ENCODE data around the gene DOK7. TPM values are rescaled to one million over a fixed set of nuclear protein-coding genes. Genes with fewer than 3 reads are reported as not detected.

Gene DOK7
- total RNA-seq, 4 donors from 2014 or later = 0.26 to 0.45 TPM; not detected in 2

GRCh38 chr4:3445829-3446545, 17.1 kb upstream of the DOK7 start:
- no peaks in the 10 kb centered on the region for H3K36me3 ChIP-seq
- intact Hi-C loops (cut with DNase I) = no loop called here
- TF ChIP-seq CTCF (IDR thresholded peaks at IDR 0.05) (no peak), POLR2A (IDR thresholded peaks at IDR 0.05) (no peak)
- 93% methylated on average over 23 of the region's 34 CpGs; no CpG with 5 or more reads in 1 of the 2 donors for WGBS, 2 donors
- peaks cover 0 to 10% (median 0%) of the 10 kb centered on the region in 4 donors for H3K27me3 ChIP-seq
- no peak overlapping the region for H3K4me3 ChIP-seq
- no peaks in the 10 kb centered on the region for H3K9me3 ChIP-seq
- DNase-seq = no peak
- no peak overlapping the region for H3K27ac ChIP-seq
- H3K4me1 ChIP-seq = peaks cover 4 to 14% (median 6%) of the 10 kb centered on the region in 3 donors

- WGBS, 2 donors = 50% methylated on average over 1 of the region's 22 CpGs; no CpG with 5 or more reads in 1 of the 2 donors
- H3K27ac ChIP-seq = no peak overlapping the region
- H3K27me3 ChIP-seq = peaks cover 0 to 10% (median 0%) of the 10 kb centered on the region in 4 donors
- no peak for DNase-seq
- H3K4me3 ChIP-seq = no peak overlapping the region
- H3K4me1 ChIP-seq = peaks cover 6 to 19% (median 8%) of the 10 kb centered on the region in 3 donors
- TF ChIP-seq CTCF (IDR thresholded peaks at IDR 0.05) = no peak
- no peak for TF ChIP-seq POLR2A (IDR thresholded peaks at IDR 0.05)
- H3K36me3 ChIP-seq = no peaks in the 10 kb centered on the region
- intact Hi-C loops (cut with DNase I) = no loop called here
- no peaks in the 10 kb centered on the region for H3K9me3 ChIP-seq
Observed at GRCh38 chr4:3446631-3447320, 16.3 kb upstream of the DOK7 start.

DNA sequence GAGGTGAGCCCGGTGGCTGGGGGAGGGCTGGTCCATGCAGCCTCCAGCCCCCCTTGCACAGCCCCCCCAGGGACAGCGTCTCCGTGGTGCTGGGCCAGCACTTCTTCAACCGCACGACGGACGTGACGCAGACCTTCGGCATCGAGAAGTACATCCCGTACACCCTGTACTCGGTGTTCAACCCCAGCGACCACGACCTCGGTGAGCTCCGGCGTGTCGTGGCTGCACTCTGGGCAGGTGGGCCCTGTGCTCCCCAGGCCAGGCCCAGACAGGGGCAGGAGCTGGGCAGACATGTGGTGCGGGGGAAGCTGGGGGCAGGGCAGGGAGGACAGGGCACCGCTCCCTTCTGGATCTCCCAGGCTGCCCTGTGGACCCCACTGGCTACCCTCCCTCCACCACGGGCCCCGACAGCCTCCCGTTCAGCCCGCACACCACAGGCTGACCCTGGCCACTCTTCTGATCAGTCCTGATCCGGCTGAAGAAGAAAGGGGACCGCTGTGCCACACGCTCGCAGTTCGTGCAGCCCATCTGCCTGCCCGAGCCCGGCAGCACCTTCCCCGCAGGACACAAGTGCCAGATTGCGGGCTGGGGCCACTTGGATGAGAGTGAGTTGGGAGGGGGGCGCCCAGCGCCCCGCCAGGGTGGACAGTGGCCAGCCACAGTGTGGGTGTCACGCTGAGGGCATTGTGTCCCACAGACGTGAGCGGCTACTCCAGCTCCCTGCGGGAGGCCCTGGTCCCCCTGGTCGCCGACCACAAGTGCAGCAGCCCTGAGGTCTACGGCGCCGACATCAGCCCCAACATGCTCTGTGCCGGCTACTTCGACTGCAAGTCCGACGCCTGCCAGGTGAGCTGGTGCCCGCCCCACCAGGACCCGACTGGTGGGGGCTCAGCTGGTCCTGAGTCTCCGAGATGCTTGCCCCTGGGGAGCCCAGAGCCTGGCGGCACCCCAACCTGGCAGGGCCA, 15.4 kb upstream of the DOK7 start:
- H3K27ac ChIP-seq = no peak overlapping the region
- intact Hi-C loops (cut with DNase I) = no loop called here
- H3K4me1 ChIP-seq = peaks cover 6 to 26% (median 9%) of the 10 kb centered on the region in 3 donors
- no peaks in the 10 kb centered on the region for H3K9me3 ChIP-seq
- no peaks in the 10 kb centered on the region for H3K36me3 ChIP-seq
- H3K4me3 ChIP-seq = no peak overlapping the region
- 90 to 100% methylated on average over 5 to 6 of the region's 53 CpGs for WGBS, 2 donors
- TF ChIP-seq CTCF (IDR thresholded peaks at IDR 0.05) = no peak
- no peak for TF ChIP-seq POLR2A (IDR thresholded peaks at IDR 0.05)
- DNase-seq = no peak
- peaks cover 0 to 10% (median 0%) of the 10 kb centered on the region in 4 donors for H3K27me3 ChIP-seq

GRCh38 chr4:3449047-3449573, 14.0 kb upstream of the DOK7 start:
- Histone ChIP-seq H3K36me3 (no peaks in the 10 kb centered on the region), H3K27me3 (peaks cover 0 to 5% (median 0%) of the 10 kb centered on the region in 4 donors), H3K4me3 (no peak overlapping the region), H3K9me3 (no peaks in the 10 kb centered on the region), H3K27ac (no peak overlapping the region), H3K4me1 (peaks cover 0 to 15% (median 6%) of the 10 kb centered on the region in 3 donors)
- TF ChIP-seq POLR2A (IDR thresholded peaks at IDR 0.05) (no peak), CTCF (IDR thresholded peaks at IDR 0.05) (no peak)
- WGBS, 2 donors = 90 to 92% methylated on average over 14 of the region's 21 CpGs
- no peak for DNase-seq
- intact Hi-C loops (cut with DNase I) = no loop called here
